Heart right ventricle (tissue), 16 donors: ENCODE results near the gene ITGB6. TPM values are rescaled to one million over a fixed set of nuclear protein-coding genes. Genes with fewer than 3 reads are reported as not detected.

ENCODE experiments used
- ATAC-seq, 8 donors: fragments of 200-7000 bp; cut with Tn5 transposase; one replicate each; pipeline ENCODE4 v1.9.1; 2020; ENCODE audit warnings: mild to moderate bottlenecking in 8 of 8, moderate library complexity in 8 of 8, moderate number of reproducible peaks in 1 of 8
- DNase-seq, 2 donors: peaks; one replicate each; pipeline ENCODE4 v3.0.0-alpha.2; 2020
- H3K27ac ChIP-seq, 10 donors: fragments of 200-600 bp; sonication (generic) in 2 of 10; one replicate each; pipeline versions ENCODE4 v1.5.0 to v1.8.0; 2020 to 2022; ENCODE audit warnings: mild to moderate bottlenecking in 3 of 10
- H3K27me3 ChIP-seq, 7 donors: fragments of 200-600 bp; one replicate each; pipeline ENCODE4 v1.8.0; 2021 to 2022; ENCODE audit warnings: mild to moderate bottlenecking in 2 of 7
- H3K36me3 ChIP-seq, 9 donors: fragments of 200-600 bp; sonication (generic) in 1 of 9; one replicate each; pipeline versions ENCODE4 v1.5.0 to v1.8.0; 2020 to 2022; ENCODE audit warnings: mild to moderate bottlenecking in 2 of 9
- H3K4me1 ChIP-seq, 9 donors: fragments of 200-600 bp; sonication (generic) in 1 of 9; one replicate each; pipeline versions ENCODE4 v1.5.0 to v1.8.0; 2020 to 2022; ENCODE audit warnings: mild to moderate bottlenecking in 4 of 9
- H3K4me3 ChIP-seq, 10 donors: fragments of 200-600 bp; sonication (generic) in 2 of 10; one replicate each; pipeline versions ENCODE4 v1.5.0 to v1.8.0; 2020 to 2022; ENCODE audit warnings: mild to moderate bottlenecking in 7 of 10, moderate library complexity in 2 of 10
- H3K9me3 ChIP-seq, 11 donors: fragments of 200-600 bp in 10 of 11; sonication (generic) in 2 of 11; one replicate each; pipeline versions ENCODE4 v1.5.0 to v1.8.0; 2013 to 2022; ENCODE audit warnings: mild to moderate bottlenecking in 2 of 11, control low read depth in 1 of 11, moderate library complexity in 1 of 11
- CTCF ChIP-seq, 9 donors: fragments of 200-600 bp; sonication (generic) in 2 of 9; IDR thresholded peaks; one replicate each; pipeline versions ENCODE4 v1.5.0 to v1.8.0; 2021 to 2022; ENCODE audit warnings: antibody characterized with exemption in 9 of 9, mild to moderate bottlenecking in 5 of 9, moderate library complexity in 1 of 9
- WGBS, 2 donors: extraction: QIAGEN DNeasy Blood & Tissue Kit; methylation state at CpG; one replicate each; pipeline ENCODE4 v1.1.7; 2013; ENCODE audit warnings: inconsistent platforms in 1 of 2; 5-methylcytosine and 5-hydroxymethylcytosine counted together
- intact Hi-C, 10 donors: fragments of 100-400 bp; cut with DNase I; formaldehyde crosslinking; loops; one replicate each; pipeline versions ENCODE4 v1.11.1 to v1.14.2; 2022
- polyA plus RNA-seq, 2 donors: library from polyadenylated mRNA; stranded (reverse); fragments of 200-250 nt; gene quantifications; one replicate each; pipeline ENCODE4 v1.2.3, GENCODE V29; 2013
- total RNA-seq, 10 donors: library from RNA; stranded (reverse); fragmentation: NEBNext Ultra II Directional in 3 of 10; extraction: Animal tissue kit (Norgen Biotek cat#: 25700) in 3 of 10; gene quantifications; one replicate each; pipeline versions ENCODE4 v1.2.1 to v1.2.4, GENCODE V29; 2021 to 2023
- donor health status: Arrhythmogenic right ventricular cardiomyopathy.
- donor health status: ischemic (EF 13 %, LVEDD 7.1; RV severe dilation, severe dysfunction).
- donor health status: healthy with polysubstance abuse.
- donor health status: DM: no; HTN: yes; CAD: no.
- donor health status: DM: no; HTN: no; CAD: no.
- donor health status: ischemic (EF 25% LVEDD 6.9; RV normal size, moderate dysfunction).
- donor health status: ischemic (EF 25% LVEDD 5.7; RV mildly dilated, moderate dysfunction).
- donor health status: healthy.
- donor health status: DM: yes; HTN: yes; CAD: no.
- donor health status: Ischemic cardiomyopathy.
- donor health status: ischemic (EF 35%, LVEDD 5.7; RV mildly dilated, moderate dysfunction).
- donor health status: nonischemic (EF 11% LVEDD 7.7; RV severe dilation, severe dysfunction).
- donor health status: DM: yes; HTN: yes; CAD: no.
- donor health status: PGD.
- donor health status: ischemic (EF 29% LVEDD 5.4; RV normal size, mild dysfunction).
- donor health status: nonischemic (EF 23%, LVEDD 6.1; RV moderate dilation, normal function).

Gene ITGB6
- total and polyA plus RNA-seq, 12 donors: 0.09 to 3.5 (median 1.2) TPM

GRCh38 chr2:160068906-160069305 lies 131.2 kb downstream of the ITGB6 start:
- ATAC-seq: no peak
- Histone ChIP-seq H3K36me3 (no peaks in the 10 kb centered on the region), H3K27me3 (no peaks in the 10 kb centered on the region), H3K27ac (no peak overlapping the region), H3K4me3 (no peak overlapping the region), H3K9me3 (peaks cover 0 to 17% (median 0%) of the 10 kb centered on the region in 11 donors), H3K4me1 (peaks cover 0 to 12% (median 1%) of the 10 kb centered on the region in 9 donors)
- DNase-seq: no peak
- intact Hi-C loops: no loop called here
- 87 to 90% methylated on average over 2 of the region's 2 CpGs for WGBS, 2 donors
- no peak for TF ChIP-seq CTCF (IDR thresholded peaks at IDR 0.05)

- H3K27ac ChIP-seq: no peak overlapping the region
- no peaks in the 10 kb centered on the region for H3K36me3 ChIP-seq
- DNase-seq (no peak), ATAC-seq (peak in 1 of 8 donors; percentile 17)
- no peak overlapping the region for H3K4me3 ChIP-seq
- peaks cover 0 to 34% (median 0%) of the 10 kb centered on the region in 7 donors for H3K27me3 ChIP-seq
- intact Hi-C loops: no loop called here
- peaks cover 0 to 17% (median 0%) of the 10 kb centered on the region in 11 donors for H3K9me3 ChIP-seq
- WGBS, 2 donors: 90 to 100% methylated on average over 1 of the region's 1 CpG
- H3K4me1 ChIP-seq: peaks cover 0 to 34% (median 14%) of the 10 kb centered on the region in 9 donors
- no peak for TF ChIP-seq CTCF (IDR thresholded peaks at IDR 0.05)
Observed at GRCh38 chr2:160064916-160065315, 135.2 kb downstream of the ITGB6 start.

- H3K36me3 ChIP-seq: no peaks in the 10 kb centered on the region
- ATAC-seq (peak in 6 of 8 donors; percentile 27 to 74 (median 45)), DNase-seq (no peak)
- H3K4me3 ChIP-seq: no peak overlapping the region
- TF ChIP-seq CTCF (IDR thresholded peaks at IDR 0.05): no peak
- peaks cover 0 to 34% (median 14%) of the 10 kb centered on the region in 9 donors for H3K4me1 ChIP-seq
- WGBS, 2 donors: 54 to 60% methylated on average over 4 of the region's 4 CpGs
- H3K9me3 ChIP-seq: peaks cover 0 to 11% (median 0%) of the 10 kb centered on the region in 11 donors
- H3K27ac ChIP-seq: peak overlapping the region in 3 of 10 donors; percentile 13 to 41 (median 35)
- intact Hi-C loops: no loop called here
- H3K27me3 ChIP-seq: peaks cover 0 to 34% (median 0%) of the 10 kb centered on the region in 7 donors
Observed at GRCh38 chr2:160063879-160064612, 136.0 kb downstream of the ITGB6 start.

GRCh38 chr2:160063271-160063670 lies 136.8 kb downstream of the ITGB6 start:
- TF ChIP-seq CTCF (IDR thresholded peaks at IDR 0.05): no peak
- intact Hi-C loops: no loop called here
- ATAC-seq (peak in 2 of 8 donors; percentile 3 to 26), DNase-seq (no peak)
- Histone ChIP-seq H3K27me3 (peaks cover 0 to 34% (median 0%) of the 10 kb centered on the region in 7 donors), H3K9me3 (peaks cover 0 to 3% (median 0%) of the 10 kb centered on the region in 11 donors), H3K4me3 (peak overlapping the region in 6 of 10 donors; percentile 69 to 89 (median 77)), H3K4me1 (peaks cover 0 to 34% (median 14%) of the 10 kb centered on the region in 9 donors), H3K27ac (peak overlapping the region in 3 of 10 donors; percentile 4 to 53 (median 23)), H3K36me3 (no peaks in the 10 kb centered on the region)
- 57 to 60% methylated on average over 5 of the region's 5 CpGs for WGBS, 2 donors
